Body of pancreas (tissue), 4 donors: ENCODE results near the gene TTLL5.

ENCODE experiments used
- CTCF ChIP-seq, 7 experiments: fragments of 450-650 bp in 4 of 7; fragments of 200-600 bp in 3 of 7; sonication (generic) in 3 of 7; IDR thresholded peaks; one replicate each; pipeline ENCODE4 v1.5.1; 2016 to 2019; ENCODE audit warnings: antibody characterized with exemption in 7 of 7
- POLR2A ChIP-seq, 3 donors: fragments of 450-650 bp; IDR thresholded peaks; one replicate each; pipeline ENCODE4 v1.6.1; 2016; ENCODE audit warnings: antibody characterized with exemption in 3 of 3, mild to moderate bottlenecking in 2 of 3

- no peak for TF ChIP-seq POLR2A (IDR thresholded peaks at IDR 0.05)
- TF ChIP-seq CTCF (IDR thresholded peaks at IDR 0.05), result no peak
Observed at GRCh38 chr14:75802486-75802885, 141.4 kb downstream of the TTLL5 start.
